Natural killer cell (primary cell): ENCODE data around the gene HCAR3. TPM values are rescaled to one million over a fixed set of nuclear protein-coding genes. Genes with fewer than 3 reads are reported as not detected.

Experiments
- ATAC-seq, 3 donors: fragments of 150-1000 bp in 2 of 3; fragments of 200-7000 bp in 1 of 3; cut with Tn5 transposase; 1 replicate in 1 of 3; 2 replicates in 2 of 3; pipeline ENCODE4 v1.10.0; 2021; ENCODE audit warnings: mild to moderate bottlenecking in 2 of 3, moderate library complexity in 2 of 3
- DNase-seq, 2 donors: peaks; one replicate each; pipeline versions ENCODE4 v3.0.0 to v3.0.0-alpha.2; 2013 to 2021; ENCODE audit warnings: mixed read lengths in 1 of 2
- H3K27ac ChIP-seq: one replicate; pipeline ENCODE4 v1.5.1; 2013; ENCODE audit warnings: mild to moderate bottlenecking, low read length
- H3K27me3 ChIP-seq: one replicate; pipeline ENCODE4 v1.6.1; 2013; ENCODE audit warnings: low read length; ENCODE audit not compliant: control insufficient read depth, insufficient read depth
- H3K36me3 ChIP-seq: one replicate; pipeline ENCODE4 v1.6.1; 2013; ENCODE audit warnings: low read length; ENCODE audit not compliant: control insufficient read depth, insufficient read depth
- H3K4me1 ChIP-seq: one replicate; pipeline ENCODE4 v1.6.1; 2013; ENCODE audit warnings: low read length; ENCODE audit not compliant: control insufficient read depth, insufficient read depth
- H3K4me3 ChIP-seq: one replicate; pipeline ENCODE4 v1.5.1; 2013; ENCODE audit warnings: low read length
- H3K9me3 ChIP-seq: one replicate; pipeline ENCODE4 v1.6.1; 2013; ENCODE audit warnings: low read length; ENCODE audit not compliant: control insufficient read depth, insufficient read depth
- H3K27ac Mint-ChIP-seq, 2 donors: one replicate each; pipeline ENCODE4 v1.8.0; 2022; ENCODE audit warnings: mild to moderate bottlenecking in 2 of 2, mixed read lengths in 2 of 2, moderate library complexity in 1 of 2
- H3K27me3 Mint-ChIP-seq, 2 donors: one replicate each; pipeline ENCODE4 v1.8.0; 2022; ENCODE audit warnings: low read depth in 2 of 2, mixed read lengths in 2 of 2
- H3K36me3 Mint-ChIP-seq: one replicate; pipeline ENCODE4 v1.8.0; 2022; ENCODE audit warnings: mixed read lengths
- H3K4me1 Mint-ChIP-seq, 2 donors: one replicate each; pipeline ENCODE4 v1.8.0; 2022; ENCODE audit warnings: mixed read lengths in 2 of 2
- H3K4me3 Mint-ChIP-seq: one replicate; pipeline ENCODE4 v1.8.0; 2022; ENCODE audit warnings: mild to moderate bottlenecking, moderate library complexity, mixed read lengths
- H3K9me3 Mint-ChIP-seq, 2 donors: one replicate each; pipeline ENCODE4 v1.8.0; 2022; ENCODE audit warnings: mixed read lengths in 2 of 2
- WGBS: methylation state at CpG from one replicate; pipeline ENCODE4 v1.1.7; 2013; ENCODE audit warnings: missing lambda C conversion rate; ENCODE audit not compliant: insufficient coverage; 5-methylcytosine and 5-hydroxymethylcytosine counted together
- intact Hi-C: fragments of 100-400 bp; cut with micrococcal nuclease; formaldehyde crosslinking; loops from one replicate; pipeline ENCODE4 v1.14.2; 2022
- total RNA-seq, 4 donors: library from RNA; stranded (reverse); fragments of 120-200 nt in 1 of 4; gene quantifications; one replicate each; pipeline versions ENCODE4 v1.2.3 to v1.2.4, GENCODE V29; 2013 to 2022
- TF ChIP-seq, protein P1 (sequence below): fragments of 200-600 bp; IDR thresholded peaks from one replicate; pipeline ENCODE4 v1.8.0; 2022; ENCODE audit warnings: antibody characterized with exemption

The HCAR3 gene
- total RNA-seq, 3 donors from 2014 or later (not counting 1 experiment from before 2014, with no cell fraction given): 1.8 to 14.7 (median 9.9) TPM

DNA sequence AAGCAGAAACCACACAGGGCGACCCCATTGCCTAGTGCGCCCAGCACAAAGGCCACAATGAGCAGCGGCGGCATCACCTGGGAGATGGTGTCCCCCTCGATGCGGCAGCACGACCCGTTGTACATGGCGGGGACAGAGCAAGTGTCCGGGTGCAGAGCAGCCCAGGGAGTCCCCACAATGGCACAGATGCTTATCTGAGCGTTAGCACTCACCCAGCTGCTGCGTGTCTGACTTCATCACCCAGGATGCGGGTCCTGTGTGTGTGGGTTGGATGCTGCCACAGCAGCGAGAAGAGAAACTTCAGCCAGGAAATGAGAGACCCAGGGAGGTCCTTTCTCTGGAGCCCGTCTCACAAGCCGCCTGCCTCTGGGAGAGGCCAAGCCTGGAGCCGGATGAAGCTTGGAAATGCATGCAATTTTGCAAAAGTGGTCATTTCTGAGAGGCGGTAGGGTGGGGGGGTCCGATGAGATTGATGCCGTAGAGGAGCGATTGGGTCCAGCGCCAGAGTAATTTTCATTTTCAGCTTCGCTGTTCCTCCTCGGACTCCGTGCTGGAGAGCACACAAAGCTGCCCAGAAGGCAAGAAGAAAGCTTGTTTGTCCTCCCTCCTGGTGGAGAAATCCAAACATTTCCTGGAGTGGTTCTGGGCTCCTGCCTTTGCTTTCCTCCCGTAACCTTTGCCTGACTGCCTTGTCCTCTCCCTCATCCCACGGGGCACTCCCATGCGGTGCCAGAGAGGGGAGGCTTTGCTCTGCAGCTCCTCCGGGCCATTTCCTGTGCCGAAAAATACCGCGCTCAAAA, 13.8 kb upstream of the HCAR3 start, which contains the start of gene HCAR1:
HCAR1 (minus strand) TSS at position 630 of the 800 bp plus-strand sequence; CDS start at position 125, 505 bp downstream.
- Mint-ChIP-seq H3K36me3 (no peaks in the 10 kb centered on the region), H3K4me3 (no peak within 1 kb of the TSS), H3K4me1 (no peaks in the 10 kb centered on the region), H3K9me3 (no peaks in the 10 kb centered on the region), H3K27ac (no peak within 1 kb of the TSS), H3K27me3 (peaks cover 0 to 9% of the 10 kb centered on the region in 2 donors)
- H3K36me3 ChIP-seq: no peaks in the 10 kb centered on the region
- peak in 1 of 2 donors; percentile 48 for DNase-seq
- H3K27ac ChIP-seq: no peak within 1 kb of the TSS
- TF ChIP-seq, protein P1, sequence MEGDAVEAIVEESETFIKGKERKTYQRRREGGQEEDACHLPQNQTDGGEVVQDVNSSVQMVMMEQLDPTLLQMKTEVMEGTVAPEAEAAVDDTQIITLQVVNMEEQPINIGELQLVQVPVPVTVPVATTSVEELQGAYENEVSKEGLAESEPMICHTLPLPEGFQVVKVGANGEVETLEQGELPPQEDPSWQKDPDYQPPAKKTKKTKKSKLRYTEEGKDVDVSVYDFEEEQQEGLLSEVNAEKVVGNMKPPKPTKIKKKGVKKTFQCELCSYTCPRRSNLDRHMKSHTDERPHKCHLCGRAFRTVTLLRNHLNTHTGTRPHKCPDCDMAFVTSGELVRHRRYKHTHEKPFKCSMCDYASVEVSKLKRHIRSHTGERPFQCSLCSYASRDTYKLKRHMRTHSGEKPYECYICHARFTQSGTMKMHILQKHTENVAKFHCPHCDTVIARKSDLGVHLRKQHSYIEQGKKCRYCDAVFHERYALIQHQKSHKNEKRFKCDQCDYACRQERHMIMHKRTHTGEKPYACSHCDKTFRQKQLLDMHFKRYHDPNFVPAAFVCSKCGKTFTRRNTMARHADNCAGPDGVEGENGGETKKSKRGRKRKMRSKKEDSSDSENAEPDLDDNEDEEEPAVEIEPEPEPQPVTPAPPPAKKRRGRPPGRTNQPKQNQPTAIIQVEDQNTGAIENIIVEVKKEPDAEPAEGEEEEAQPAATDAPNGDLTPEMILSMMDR: no peak
- 77% methylated on average over 32 of the region's 32 CpGs for WGBS
- peak in 1 of 3 donors; percentile 45 for ATAC-seq
- peaks cover 2% of the 10 kb centered on the region for H3K4me1 ChIP-seq
- intact Hi-C loops: no loop called here
- H3K4me3 ChIP-seq: no peak within 1 kb of the TSS
- no peaks in the 10 kb centered on the region for H3K27me3 ChIP-seq
- no peaks in the 10 kb centered on the region for H3K9me3 ChIP-seq

DNA sequence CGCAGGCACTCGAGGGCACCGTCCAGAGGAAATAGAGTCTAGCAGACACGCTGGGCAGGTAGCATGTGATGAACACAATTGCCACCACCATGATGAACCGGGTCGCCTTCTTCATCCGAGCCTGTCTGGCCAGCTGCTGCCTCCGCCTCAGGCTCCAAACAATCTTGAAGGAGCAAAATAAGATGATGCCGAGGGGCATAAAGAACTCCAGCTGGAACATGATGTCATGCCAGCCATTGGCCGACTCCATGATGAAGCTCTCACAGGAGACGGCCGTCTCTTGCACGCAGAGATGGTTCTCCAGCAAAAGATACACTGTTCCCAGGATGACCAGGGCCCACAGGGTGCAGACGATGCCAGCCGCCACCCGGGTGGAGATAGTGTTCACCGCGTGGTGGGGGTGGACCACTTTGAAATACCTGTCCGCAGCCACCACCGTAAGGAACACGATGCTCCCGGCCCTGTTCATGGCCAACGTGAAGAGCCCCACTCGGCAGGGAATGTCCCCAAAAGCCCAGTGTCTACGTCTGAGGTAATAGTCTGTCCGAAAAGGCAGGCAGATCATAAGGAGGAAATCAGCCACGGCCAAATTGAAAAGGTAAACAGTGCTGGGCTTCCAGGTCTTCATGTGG, 13.1 kb upstream of the HCAR3 start:
- H3K4me3 ChIP-seq: no peak overlapping the region
- Mint-ChIP-seq H3K36me3 (no peaks in the 10 kb centered on the region), H3K27me3 (peaks cover 0 to 9% of the 10 kb centered on the region in 2 donors), H3K4me3 (no peak overlapping the region), H3K27ac (no peak overlapping the region), H3K4me1 (no peaks in the 10 kb centered on the region), H3K9me3 (no peaks in the 10 kb centered on the region)
- WGBS: 95% methylated on average over 27 of the region's 27 CpGs
- no peak overlapping the region for H3K27ac ChIP-seq
- no peaks in the 10 kb centered on the region for H3K27me3 ChIP-seq
- ATAC-seq (no peak), DNase-seq (no peak)
- TF ChIP-seq, protein P1: no peak
- intact Hi-C loops: no loop called here
- H3K36me3 ChIP-seq: no peaks in the 10 kb centered on the region
- H3K4me1 ChIP-seq: peaks cover 2% of the 10 kb centered on the region
- H3K9me3 ChIP-seq: no peaks in the 10 kb centered on the region

DNA sequence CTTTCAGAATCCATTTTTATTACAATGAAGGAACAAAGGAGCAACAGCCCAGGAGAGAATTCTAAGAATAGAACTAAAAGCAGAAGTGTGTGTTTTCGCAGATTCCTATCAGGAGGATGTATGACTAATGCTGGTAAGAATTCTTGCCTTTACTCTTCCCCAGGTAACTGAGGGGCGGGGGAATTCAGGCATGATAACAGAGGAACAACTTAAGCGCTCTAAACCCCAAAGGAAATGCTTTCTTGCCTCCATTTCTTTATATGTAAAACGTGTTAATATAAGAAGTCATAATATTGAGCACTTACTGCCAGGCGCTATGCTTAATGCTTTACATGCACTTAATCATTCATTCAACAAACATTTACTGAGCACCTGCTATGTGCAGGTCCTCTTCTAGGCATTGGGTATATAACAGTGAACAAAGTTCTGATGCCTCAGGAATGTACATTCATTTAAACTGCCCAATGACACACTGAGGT, 9.5 kb upstream of the HCAR3 start:
- peaks cover 2% of the 10 kb centered on the region for H3K4me1 ChIP-seq
- no peaks in the 10 kb centered on the region for H3K36me3 ChIP-seq
- no peaks in the 10 kb centered on the region for H3K4me1 Mint-ChIP-seq
- H3K27me3 ChIP-seq: no peaks in the 10 kb centered on the region
- ATAC-seq (peak in 2 of 3 donors; percentile 26 to 67), DNase-seq (peak in 1 of 2 donors; percentile 18)
- H3K4me3 ChIP-seq: no peak overlapping the region
- TF ChIP-seq, protein P1: no peak
- intact Hi-C loops: no loop called here
- H3K9me3 Mint-ChIP-seq: no peaks in the 10 kb centered on the region
- H3K27me3 Mint-ChIP-seq: peaks cover 0 to 10% of the 10 kb centered on the region in 2 donors
- H3K27ac ChIP-seq: no peak overlapping the region
- H3K4me3 Mint-ChIP-seq: no peak overlapping the region
- no peaks in the 10 kb centered on the region for H3K9me3 ChIP-seq
- H3K27ac Mint-ChIP-seq: no peak overlapping the region
- WGBS: 6% methylated on average over 2 of the region's 5 CpGs
- H3K36me3 Mint-ChIP-seq: no peaks in the 10 kb centered on the region
